GM18907 (cell line): ENCODE results near the gene UBAP2.
"Not testable (repeated sequence)": the region's sequence is repeated elsewhere in the genome, so short reads cannot be mapped to it uniquely, and the experiment has no call there.

ENCODE experiments used
- ATAC-seq: cut with Tn5 transposase; IDR thresholded peaks from one replicate; pipeline ENCODE4 v1.9.1; 2021; ENCODE audit warnings: mild to moderate bottlenecking, moderate library complexity; ENCODE audit not compliant: unreplicated experiment

The UBAP2 gene

DNA sequence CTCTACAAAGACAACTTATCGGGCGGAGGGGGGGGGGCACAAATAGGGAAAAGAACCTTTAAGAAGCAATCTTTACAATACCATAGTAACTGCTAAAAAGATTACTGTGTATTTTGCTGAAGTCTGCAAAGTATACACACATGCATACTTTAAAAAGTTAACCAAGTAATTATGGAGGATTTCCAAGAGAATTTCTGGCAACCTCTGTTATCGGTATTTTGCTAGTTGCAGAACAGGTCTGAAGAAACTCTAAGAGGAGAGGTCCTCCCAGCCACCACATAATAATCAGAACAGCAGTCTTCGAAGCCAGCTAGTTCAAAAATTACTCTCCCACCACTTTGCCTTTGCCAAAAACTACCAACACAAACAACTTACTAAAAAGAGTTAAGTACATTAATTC, 56.1 kb downstream of the UBAP2 start:
- ATAC-seq = no peak

DNA sequence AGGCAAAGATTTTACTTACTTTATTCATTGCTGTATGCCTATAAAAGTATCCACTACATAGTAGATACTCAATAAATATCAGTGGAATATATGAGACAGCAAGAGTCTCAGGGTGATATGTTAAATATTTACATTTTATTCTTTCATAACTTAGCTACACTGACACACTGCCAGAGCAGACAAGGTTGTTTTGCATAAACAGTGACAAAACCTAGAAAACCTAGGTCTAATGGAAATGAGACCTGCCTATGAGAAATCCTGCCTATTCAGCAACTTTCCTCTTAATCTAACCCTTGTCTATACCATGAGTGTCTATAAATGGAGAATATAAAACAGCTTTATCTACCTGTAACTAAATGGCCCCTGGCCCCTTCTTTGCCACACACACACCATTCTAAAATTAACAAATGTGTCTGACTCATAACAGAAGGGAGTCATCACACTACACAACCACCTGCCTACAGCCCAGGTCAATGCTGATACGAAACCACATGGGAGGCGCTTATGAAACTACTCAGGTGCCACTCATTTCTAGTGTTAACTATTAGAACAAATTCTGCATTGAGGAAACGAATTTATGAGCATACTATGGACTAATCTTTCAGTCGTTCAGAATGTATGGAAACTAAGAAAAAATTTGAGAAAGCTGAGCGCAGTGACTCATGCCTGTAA, 60.3 kb downstream of the UBAP2 start:
- ATAC-seq = peak; percentile 97

DNA sequence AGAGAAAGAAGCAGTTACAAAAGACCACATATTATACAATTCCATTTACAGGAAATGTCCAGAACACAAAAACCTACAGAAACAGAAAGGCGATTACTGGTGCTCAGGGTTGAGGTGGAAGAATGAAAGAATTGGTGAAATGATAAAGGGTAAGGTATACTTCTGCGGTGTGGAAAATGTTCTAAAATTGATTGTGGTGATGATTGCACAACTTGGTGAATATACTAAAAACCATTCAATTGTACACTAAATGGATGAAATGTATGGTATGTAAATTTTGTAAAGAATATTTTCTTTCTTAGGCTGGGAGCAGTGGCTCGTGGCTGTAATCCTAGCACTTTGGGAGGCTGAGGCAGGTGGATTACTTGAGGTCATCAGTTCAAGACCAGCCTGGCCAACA, 72.3 kb downstream of the UBAP2 start:
- no peak for ATAC-seq

DNA sequence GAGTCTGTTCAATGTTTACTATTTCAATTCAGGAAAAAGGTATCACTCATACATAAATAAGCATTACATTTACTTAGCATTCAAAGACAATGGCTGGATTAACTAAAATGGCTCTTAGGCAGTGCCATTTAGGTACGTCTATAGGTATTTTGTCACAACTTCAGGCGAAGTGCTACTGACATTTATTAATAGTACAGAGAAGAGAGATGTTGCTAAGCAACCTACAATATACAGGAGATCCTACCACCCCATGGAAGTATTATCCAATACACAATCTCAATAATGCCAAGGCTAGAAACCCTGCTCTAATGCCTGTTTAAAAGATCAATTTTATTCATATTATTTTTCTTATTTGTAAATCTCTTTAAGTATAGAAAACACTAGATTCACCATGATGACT, 76.0 kb downstream of the UBAP2 start:
- no peak for ATAC-seq

DNA sequence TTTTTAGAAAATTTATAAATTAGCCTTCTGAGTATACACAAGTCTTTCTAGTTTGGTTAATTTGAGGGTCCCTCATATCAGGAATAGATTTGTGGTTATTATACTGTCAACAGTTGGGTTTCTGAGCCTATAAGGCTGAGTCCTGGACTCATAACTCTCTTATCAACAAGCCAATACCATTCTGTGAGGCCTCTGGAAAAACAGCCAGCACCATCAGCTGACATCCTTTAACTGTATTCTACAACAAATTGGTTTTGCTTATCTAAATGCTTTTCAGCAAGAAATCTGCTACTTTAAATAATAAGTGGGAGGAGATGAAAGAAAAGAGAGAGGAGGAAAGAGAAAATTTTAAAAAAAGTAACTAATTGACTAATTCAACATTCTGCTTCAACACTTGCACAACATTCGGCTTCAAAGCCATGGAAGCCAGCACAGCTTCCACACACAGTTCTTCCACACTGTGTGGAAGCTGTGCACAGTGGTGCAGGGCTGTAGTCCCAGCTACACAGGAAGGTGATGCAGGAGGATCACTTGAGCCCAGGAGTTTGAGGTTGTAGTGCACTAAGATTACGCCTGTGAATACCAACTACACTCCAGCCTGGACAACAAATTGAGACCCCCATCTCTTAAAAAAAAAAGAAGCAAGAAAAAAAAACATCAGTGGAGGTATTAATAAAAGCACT, 84.5 kb downstream of the UBAP2 start:
- no peak for ATAC-seq

DNA sequence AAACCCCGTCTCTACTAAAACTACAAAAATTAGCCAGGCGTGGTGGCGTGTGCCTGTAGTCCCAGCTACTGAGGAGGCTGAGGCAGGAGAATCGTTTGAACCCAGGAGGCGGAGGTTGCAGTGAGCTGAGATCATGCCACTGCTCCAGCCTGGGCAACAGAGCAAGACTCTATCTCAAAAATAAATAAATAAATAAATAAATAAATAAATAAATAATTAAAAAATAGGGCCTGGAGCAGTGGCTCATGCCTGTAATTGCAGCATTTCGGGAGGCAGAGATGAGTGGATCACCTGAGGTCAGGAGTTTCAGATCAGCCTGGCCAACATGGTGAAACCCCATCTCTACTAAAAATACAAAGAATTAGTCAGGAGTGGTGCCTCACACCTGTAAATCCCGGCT, 86.2 kb downstream of the UBAP2 start:
- not testable (repeated sequence) for ATAC-seq

DNA sequence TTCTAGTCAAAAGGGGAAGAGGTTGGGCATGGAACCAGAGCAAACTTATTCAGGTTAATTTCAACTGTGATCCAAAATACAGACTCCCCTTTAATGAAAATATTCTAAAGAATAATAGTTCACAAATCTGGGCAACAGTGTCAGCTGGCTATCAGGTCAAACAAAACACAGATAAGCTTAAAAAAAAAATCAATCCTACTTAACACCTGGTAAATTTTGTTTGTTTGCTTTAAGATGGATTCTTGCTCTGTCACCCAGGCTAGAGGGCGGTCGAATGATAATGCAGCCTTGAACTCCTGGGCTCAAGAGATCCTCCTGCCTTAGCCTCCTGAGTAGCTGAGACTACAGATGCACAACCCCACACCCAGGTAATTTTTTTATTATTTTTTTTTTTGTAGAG, 89.0 kb downstream of the UBAP2 start:
- ATAC-seq = no peak

DNA sequence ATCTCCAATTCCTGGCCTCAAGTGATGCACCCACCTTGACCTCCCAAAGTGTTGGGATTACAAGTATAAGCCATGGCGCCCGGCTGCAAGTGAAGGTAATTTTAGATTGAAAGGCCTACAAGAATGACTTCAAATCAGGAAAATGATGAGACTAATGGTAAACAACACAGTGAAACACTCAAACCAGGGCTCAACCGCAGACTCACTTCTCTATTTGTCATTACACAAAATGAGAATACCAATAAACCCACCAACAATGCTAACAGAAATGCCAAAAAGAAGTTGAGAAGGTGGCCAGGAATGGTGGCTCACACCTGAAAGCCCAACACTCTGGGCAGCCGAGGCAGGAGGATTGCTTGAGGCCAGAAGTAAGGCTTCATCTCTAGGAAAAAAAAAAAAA, 92.1 kb downstream of the UBAP2 start:
- no peak for ATAC-seq

DNA sequence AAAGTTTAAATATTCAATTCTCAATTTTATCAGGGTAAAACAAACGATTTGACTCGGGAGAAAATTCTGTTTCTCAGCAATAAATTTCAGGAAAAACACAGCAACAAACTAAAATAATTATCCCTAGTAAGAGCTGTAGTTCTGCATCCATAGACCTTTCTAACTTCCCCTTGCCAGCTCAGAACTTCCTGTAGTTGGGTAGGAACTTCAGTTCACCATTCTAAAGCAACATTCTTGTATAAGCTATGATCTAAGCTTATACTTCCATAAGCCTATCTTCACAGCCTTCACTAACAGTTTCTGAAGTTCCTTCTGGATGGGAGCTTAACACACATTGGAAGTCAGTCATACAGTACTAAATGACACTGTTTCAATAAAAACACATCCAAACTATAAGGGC, 96.6 kb downstream of the UBAP2 start:
- no peak for ATAC-seq

DNA sequence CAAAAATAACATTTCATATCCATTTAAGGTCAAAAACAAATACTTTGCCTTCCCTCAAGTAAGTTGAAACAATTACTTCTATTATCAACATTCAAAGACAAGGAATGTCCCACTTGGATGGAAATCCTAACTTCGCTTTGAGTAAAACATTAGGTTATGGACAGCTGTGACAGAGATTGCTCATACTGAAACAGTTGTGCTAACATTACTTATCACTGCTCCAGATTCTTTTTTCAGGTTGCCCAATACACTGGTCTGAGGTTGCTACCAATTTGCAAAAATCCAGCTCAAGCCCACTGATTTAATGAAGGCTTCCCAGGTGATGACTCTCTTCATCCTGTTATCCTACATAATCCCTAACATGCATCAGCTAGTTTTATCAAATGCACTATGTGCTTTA, 98.3 kb downstream of the UBAP2 start:
- ATAC-seq = no peak

DNA sequence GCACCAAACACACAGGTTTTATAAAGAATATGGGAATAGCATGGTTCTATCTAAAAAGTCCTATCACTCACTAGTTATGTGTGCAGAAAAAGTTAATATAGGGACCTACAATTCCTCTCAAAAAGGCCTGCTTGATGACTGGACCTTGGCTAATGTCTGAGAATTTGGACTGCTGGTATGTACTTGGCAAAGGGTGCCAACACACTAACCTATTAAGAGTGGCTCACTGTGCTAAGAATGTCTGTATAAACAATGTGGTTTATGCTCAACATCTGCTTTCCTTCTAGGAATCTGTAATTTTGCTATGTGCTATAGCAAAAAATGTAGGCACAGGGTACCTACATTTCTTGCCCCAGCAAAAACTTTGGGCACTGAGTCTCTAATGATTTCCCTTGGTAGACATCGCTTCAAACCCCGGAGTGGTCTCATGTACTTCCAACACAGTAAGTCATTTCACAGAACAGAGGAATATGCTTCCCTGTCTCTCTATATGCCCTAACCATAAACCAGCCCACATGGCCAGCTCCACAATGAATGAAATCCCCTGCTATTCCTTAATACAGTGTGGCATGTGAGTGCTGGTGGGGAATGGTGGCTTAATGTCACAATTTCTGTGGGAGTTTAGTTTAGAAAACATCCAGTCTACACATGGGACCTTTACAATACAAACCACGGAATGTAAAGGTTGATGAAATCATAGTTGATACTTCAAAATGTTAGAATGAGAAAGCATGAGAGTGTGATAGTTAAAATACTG, 101.7 kb downstream of the UBAP2 start:
- ATAC-seq = no peak

DNA sequence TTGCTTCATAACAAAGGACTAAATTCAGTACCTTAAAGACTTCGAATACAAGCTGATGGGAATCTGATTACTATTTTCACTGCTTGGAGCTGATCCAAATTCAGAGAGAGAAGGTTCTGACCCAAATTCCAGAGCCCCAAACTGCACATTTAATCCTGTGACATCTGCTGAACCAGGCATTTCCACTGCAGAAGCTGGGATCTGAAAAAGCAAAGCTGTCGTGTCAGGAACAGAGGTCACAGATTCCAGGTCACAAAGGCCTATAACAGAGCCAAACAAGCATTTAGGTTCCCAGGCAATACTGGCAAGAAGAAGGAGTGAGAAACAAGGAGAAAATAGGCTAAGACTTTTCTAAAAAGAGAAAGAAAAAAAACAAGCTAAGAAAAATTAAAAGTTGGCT, 105.3 kb downstream of the UBAP2 start:
- ATAC-seq = no peak

DNA sequence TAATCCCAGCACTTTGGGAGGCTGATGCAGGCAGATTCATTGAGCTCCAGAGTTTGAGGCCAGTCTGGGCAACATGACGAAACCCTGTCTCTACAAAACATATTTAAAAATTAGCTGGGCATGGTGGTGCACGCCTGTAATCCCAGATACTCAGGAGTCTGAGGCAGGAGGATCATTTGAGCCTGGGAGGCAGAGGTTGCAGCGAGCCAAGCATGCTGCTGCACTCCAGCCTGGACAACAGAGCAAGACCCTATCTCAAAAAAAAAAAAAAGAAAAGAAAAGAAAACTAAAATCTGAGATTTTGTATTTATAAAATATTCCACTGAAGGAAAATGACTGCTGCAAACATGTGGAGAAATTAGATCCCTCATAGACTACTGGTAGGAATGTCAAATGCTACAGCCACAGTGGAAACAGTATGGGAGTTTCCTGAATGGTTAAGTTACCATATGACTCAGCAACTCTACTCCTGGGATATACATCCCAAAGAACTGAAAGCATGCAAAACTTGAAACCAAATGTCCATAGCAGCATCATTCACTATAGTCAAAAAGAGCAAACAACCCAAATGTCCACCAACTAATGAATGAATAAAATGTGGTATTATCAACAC, 106.1 kb downstream of the UBAP2 start:
- no peak for ATAC-seq

DNA sequence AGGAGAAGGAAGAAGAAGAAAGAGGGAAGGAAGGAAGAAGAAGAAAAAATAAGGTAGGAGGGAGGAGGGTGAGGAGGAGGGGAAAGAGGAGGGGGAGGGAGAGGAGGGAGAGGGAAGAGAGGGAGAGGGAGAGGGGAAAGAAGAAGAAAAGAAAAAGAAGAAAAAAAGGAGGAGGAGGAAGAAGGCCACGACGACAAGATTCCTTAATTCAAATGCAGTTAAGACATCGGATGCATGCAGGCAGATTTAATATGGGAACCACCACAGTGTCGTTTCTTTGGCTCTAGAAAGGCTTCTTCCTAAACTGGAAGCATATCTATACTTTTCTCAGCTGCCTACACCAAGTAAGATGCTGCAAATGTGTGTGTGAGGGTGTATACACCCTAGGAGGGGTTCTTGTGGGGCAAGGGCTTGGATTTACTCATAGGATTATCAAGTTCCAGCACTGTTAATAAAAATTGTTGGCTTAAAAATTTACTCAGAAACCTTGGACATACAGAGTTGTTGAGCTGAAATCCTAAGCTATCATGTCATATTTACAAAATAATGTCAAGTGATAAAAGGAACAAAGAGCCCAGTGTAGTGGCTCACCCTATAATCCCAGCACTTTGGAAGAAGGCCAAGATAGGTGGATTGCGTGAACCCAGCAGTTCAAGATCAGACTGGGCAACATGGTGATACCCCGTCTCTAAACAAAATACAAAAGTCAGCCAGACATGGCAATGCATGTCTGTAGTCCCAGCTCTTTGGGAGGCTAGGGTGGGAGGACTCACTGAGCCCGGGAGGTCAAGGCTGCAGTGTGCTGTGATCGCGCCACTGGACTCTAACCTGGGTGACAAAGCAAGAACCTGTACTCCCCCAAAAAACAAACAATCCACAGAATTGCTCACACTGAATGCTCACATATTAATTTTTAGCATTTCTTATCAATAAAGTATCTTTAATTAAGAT, 108.5 kb downstream of the UBAP2 start:
- ATAC-seq = no peak

DNA sequence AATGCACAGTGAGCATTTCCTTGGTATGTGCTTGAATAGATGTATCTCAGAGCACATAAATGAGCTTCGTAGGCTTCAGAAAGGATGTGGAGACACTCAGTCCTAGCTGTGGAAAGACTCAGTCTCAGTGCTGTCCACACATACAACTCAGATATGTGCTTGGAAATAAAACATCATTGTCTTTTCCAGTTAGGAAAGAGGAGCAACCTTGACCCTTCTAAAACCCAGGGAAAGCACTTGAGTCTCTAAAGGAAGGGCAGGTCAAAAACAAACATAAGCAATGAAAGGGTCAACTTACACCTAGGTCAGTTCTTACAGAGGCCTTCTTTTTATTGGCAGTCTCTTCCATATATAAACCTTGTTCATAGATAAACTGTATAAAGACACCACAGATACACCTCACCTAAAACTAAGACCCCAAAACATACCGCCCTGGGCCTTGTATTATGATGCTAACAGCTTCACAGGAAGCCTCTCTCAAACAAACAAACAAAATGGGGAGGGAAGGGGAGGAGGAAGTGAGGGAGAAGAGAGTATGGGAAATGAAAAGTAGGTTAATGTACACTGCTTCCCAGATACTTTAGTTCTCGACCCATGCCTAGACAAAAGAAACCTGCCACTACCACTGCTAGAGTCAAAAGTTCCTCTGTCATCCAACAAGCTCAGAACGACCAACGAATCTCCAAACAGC, 114.4 kb downstream of the UBAP2 start:
- ATAC-seq = no peak

DNA sequence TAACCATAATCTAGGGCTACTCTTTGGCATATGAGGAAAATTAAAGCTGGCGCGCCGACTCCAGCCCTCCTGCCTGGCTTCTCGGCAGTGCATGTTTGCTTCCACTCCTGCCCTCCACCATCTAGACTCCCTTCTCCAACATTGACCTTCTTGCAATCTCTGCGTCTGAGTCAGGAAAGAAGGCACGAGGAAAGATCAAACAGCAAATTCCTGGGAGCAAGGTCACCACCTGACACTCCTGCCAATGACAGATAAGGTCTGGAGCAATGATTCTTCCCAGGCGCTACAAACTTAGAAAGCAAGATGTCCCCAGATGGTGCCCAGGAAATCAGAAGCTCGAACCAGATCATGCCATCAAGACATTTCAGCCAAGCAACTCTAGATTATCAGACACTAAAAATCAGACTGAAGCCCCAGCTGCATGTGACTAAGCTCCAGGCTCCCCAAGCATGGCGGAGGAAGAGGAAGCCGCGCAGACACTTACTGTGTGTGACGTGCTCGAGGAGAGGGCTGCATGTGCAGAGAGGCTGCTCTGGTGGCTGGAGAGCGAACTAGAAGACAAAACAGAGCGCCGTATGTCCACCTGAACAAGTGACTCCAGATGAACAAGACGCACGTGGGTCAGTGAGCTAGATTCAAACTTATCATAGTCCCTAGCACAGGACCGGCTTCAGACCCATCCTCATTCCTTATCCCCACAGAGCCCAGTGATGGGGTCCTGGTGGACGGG, 116.4 kb downstream of the UBAP2 start:
- ATAC-seq = no peak

DNA sequence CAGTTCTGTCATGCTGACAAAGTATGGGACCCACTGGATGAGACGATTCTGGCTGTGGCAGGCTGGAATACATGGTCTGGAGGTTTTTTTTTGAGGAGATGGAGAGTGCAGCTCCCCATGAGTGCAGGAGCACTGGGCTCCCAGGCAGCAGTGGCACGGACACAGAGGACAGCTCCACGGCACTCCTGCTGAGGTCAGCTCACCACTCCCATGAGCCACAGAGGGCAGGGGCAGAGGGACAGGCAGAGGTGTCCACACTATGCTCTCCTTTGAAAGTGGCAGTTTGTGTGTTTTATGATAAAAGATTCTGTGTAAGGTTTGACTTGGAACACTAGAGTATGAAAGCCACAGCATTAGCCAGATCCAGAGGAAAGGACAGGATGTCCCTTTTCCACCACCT, 117.4 kb downstream of the UBAP2 start:
- no peak for ATAC-seq

DNA sequence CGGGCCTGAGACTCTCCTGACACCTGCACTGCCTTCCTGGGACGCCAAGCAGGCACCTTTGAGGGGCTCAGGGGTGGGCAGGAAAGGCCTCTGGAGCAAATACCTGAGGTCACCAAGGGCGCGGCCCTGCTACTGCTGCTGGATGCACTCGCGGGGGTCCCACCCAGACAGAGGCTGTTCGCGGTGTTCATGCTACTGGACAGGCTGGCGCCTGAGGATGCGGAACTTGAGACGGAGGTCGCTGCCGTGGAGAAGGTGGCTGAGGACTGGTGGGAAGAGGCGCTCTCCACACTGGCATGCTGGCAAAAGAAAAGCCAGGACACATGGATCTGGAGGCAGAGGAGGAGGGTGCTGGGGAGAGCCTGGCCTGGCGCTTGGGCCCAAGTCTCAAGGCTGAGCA, 121.0 kb downstream of the UBAP2 start:
- ATAC-seq = no peak

DNA sequence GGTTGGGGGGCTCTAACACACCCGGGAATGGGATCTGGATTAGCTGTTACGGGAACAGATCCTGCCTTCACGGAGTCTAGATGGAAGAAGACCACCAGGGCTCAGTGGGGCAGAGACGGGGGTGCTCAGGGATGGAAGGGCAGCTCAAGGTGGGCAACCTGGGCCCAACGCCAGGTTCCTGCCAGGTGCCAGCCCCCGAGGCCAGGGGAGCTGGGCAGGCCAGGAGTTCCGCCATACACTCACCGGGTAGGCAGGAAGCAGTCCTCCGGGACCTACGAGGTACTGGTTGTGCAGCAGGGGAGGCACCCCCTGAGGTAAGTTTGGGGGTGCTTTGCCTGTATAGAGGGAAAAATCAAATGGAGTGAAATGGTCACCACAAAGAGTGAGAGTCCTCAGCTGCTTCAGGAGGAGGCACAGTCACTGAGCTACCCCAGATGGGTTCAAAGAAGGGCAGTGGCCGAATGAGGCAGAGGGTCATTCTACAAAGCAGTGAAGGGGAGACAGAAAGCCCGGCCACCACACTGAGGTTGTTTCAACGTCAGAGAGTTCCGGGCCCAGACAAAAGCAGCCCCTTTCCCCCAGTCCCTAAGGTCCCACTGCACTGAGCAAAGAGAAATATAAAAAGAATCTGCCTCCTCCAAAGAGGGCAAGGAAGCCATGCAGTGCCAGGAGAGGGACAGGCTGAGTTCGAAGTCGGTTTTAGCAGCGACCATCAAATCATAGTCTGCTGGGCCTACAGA, 121.8 kb downstream of the UBAP2 start:
- ATAC-seq = no peak
